Renal pelvis (tissue), 4 donors: ENCODE measurements around the gene ALDH1L1. TPM values are rescaled to one million over a fixed set of nuclear protein-coding genes. Genes with fewer than 3 reads are reported as not detected.

Experiments used
- DNase-seq: peaks from one replicate; pipeline ENCODE4 v3.0.0-alpha.2; 2013
- polyA plus RNA-seq, 3 donors: library from polyadenylated mRNA; unstranded; fragments of 120-200 nt; gene quantifications; one replicate each; pipeline ENCODE4 v1.2.1, GENCODE V29; 2013; ENCODE audit not compliant: insufficient read length in 3 of 3

Gene ALDH1L1
- polyA plus RNA-seq, 3 donors: 42.2 to 56.3 (median 46.2) TPM

GRCh38 chr3:126135406-126136076 lies 44.8 kb downstream of the ALDH1L1 start:
- DNase-seq: no peak

- DNase-seq: no peak
These were observed 45.3 kb downstream of the ALDH1L1 start for GRCh38 chr3:126135071-126135405.

DNA sequence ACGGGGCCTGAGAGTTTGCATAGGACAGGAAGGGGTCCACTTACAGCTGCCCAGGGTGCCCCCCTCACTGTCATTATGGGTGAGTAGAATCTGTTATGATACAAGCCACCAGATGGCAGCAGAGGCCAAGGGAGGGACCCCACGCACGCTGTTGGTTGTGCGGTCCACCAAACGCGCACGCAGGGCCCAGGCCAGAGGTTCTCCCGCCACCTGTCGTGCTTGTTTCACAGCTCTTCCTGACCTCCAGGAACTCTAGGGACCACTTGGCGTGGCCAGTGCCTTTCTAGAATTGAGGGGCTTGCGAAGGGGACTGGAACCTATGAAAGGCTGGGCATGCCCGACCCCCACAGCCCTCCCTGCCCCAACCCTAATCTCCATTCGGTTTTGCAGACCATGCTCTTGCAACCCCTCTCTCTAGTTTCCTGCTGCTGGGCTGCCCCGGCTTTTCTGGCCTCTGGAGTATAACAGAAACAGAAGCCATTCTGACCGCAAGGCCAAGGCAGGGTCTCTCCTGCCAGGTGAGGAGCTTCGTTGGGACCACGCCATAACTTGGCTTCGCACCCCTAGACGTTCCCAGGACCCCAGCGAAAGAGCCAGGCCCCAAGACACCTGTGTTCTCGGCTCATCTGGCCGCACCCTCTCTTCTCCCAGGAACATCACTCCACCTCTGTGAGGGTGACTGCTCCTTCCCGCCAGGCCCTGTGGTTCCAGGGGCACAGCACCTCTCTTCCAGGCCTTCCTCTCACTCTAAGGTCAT lies 46.0 kb downstream of the ALDH1L1 start:
- peak; percentile 57 for DNase-seq

GRCh38 chr3:126133606-126134005 lies 46.8 kb downstream of the ALDH1L1 start:
- DNase-seq: no peak

DNA sequence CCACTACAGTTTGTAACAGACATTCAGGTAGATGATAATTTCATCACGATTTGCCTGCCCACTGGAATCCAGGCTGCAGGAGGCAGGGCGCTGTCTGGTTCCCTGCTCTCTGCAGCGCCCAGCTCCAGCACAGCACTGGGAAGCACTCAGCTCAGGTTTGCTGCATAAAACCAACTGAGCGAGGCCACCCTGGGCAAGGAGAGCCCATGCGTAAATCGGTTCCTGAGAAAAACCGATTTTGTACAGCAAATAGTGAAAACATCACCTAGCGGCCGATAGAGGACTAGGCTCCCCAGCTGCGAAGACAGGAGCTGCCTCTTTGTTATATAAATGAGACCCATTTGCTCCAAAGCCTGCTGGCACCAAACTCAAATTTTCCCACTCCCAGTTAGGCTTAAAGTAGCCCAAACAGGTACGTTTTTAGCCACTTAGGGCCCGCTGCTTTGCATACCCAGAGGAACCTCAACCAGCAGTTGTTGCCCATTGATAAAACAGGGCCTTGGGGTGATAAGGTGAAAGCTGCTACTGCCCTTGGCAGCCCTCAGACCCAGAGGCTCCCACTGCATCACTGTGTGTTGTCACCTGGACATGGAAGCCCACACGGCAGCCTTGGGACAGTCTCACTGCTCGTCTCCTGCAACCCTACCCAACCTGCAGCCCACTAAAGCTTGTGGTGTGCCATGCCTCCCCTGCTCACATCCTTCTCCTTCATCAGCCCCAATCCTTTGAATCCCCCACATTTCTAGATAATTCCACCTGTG lies 47.5 kb downstream of the ALDH1L1 start:
- DNase-seq: peak; percentile 52

GRCh38 chr3:126131881-126132750 lies 48.3 kb downstream of the ALDH1L1 start:
- DNase-seq: no peak

DNA sequence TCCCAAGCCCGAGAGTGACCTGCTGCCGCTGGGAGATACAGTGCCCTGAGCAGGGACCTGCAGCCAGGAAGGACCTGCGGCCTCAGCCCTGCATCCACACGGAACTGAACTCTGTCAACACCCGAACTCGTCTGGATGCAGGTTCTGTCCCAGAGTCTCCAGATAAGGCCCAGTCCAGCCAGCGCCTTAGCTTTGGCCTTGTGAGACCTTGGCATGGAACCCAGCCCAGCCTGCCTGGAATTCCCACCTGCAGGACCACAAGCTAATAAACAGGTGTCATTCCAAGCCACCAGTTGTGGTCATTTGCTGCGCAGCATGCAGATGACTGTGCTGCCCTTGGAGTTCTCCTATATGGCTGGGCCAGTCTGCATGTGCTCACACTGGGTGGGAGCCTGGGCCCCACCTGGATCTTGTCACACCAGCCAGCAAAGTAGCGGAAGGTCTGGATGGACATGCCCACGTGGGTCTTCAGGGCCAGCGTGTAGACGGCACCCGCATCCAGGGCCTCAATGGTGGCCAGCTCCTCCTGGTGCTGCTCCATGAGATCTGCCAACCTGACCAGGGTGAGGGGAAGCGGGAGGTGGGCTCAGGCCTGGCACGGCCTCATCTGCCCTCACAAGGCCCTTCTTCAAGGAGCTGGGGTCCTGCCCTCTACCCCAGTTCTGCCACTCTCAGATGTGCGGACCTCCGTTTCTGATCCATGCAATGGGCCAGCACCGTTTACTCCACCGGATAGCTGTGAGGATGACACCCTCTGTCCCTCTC lies 49.2 kb downstream of the ALDH1L1 start:
- no peak for DNase-seq

DNA sequence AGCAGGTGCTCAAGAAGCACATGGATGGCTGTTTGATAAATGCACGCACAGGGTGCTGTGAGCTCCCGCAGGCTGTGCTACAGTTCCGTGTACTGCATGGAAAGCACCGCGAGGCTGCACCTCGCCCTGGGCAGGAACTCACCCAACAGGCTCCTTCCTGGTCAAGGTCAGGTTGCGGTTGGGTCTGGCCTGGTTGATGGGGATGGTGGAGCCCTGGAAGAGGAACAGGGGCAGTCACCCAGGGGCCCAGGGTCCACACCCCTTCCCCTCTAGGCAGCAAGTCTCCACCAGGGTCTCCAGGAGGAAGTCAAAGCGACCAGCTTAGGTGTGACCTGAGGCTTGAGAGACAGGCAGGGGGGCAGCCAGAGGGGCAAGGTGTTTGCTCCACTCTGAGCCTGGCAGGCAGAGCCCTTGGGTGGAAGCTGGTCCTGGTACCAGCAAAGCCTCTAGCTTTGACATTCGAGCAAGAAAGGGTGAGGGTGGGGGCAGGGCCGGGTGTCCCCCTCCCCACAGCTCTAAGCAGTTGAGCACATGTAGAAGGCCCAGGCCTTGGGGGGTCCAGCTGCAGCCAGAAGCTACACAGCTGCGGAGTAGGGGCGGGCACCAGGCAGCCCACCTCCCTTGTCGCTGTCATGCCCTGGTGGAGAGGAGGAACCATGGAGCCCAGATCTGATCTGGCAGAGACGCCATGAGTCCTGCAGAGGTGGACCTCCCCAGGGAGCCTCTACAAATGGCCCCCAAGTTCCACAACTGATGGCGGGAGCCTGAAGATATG lies 50.1 kb downstream of the ALDH1L1 start:
- no peak for DNase-seq

DNA sequence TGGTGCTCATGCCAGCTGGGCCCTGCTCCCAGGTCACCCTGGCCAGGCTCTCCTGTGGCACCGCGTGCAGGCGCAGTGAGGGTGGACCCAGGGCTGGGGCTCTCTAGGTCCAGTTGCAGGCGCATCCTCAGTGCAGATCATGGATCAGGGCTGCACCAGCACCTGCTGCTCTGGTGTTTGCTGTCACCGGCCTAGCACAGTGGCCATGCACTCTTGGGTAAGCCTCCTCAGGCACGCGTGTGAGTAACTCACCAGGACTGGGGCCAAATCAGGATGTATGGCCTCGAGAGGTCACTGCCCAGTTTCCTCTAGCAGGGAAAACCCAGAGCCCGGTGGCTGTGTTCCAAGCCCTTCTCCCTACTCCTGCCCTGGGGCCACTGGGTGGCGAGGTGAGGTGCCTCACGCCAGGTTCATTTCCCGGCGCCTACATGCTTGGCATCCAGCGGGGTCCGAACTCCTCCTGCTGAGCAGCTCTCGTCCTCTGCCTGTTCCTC lies 50.9 kb downstream of the ALDH1L1 start:
- DNase-seq: no peak

- DNase-seq: no peak
These were observed 51.6 kb downstream of the ALDH1L1 start for GRCh38 chr3:126128504-126129397.

DNA sequence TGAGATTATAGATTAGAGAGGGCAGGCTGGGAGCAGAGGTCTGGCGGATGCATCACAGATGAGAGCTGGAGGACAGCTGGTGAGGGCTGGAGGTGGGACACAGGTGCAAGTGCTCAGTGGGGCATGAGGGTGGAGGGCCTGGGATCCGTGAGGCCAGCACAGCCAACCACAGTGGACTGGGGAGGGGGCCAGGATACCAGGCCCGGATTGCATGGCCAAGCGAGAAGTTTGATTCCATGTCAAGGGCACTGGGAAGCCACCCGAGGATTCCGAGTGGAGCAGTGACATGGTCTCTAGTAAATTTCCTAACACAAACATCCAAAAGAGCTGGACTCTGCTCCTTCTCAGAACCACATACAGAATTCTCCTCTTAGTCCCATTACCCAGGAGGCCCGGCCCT lies 52.5 kb downstream of the ALDH1L1 start:
- no peak for DNase-seq

GRCh38 chr3:126127452-126127851 lies 52.9 kb downstream of the ALDH1L1 start:
- DNase-seq: no peak

- DNase-seq: no peak
These were observed 53.5 kb downstream of the ALDH1L1 start for GRCh38 chr3:126126811-126127431.

DNA sequence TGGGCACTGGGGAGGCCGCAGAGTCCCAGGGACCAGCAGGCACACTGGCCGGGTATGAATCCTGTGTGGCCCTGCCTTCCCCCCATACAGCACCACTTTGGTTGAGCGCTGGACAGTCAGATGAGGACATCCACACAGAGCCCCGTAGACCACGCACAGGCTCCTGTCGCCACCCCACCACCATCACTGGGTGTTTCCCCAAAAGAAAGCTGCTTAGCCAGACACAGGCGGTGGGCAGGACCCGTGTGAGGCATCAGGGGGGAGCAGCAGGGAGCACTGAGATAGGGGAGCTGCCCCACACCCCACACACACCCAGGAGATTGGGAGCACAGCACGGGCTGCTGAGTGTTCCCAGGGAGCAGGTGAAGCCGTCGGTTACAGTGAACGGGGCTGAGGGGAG lies 54.1 kb downstream of the ALDH1L1 start:
- DNase-seq: no peak

DNA sequence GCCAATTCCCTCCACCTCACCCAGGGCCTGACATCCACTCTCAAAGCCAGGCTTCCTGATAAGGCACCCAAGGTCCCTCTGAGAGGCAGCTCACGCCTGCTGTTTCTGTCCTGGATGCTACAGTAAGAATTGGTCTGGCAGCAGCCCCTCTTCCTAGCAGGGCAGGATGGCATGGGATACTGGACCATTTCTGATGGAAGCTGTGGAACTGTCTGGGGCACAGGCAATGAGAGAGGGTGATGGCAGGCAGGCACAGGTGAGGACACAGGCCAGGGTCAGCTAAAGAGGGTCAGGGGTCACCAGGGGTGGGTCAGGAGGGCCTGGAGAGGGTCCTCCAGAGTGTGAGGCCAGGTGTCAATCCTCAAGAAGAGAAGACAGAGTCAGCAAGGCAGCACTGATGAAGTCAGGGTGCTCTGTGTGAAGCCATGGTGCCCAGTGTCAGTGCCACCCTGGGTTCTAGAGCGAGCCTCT lies 54.6 kb downstream of the ALDH1L1 start:
- no peak for DNase-seq

DNA sequence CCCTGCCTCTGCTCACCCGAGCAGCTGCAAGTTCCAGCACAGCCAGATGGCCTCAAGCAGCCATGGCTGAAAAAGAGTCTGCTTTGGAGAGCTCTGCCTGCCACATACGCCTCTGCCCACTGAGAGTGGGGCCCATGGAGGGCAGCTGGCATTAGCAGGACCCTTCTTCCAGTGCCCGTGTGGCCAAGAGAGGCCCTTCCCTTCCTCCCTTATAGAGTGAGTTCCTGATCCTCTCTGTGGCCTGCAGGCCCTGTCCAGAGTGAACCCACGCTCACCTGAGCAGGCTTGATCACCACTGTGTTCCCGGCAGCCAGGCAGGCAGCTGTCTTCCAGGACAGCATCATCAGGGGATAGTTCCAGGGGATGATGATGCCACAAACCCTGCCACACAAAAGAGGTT lies 55.0 kb downstream of the ALDH1L1 start:
- DNase-seq: no peak

DNA sequence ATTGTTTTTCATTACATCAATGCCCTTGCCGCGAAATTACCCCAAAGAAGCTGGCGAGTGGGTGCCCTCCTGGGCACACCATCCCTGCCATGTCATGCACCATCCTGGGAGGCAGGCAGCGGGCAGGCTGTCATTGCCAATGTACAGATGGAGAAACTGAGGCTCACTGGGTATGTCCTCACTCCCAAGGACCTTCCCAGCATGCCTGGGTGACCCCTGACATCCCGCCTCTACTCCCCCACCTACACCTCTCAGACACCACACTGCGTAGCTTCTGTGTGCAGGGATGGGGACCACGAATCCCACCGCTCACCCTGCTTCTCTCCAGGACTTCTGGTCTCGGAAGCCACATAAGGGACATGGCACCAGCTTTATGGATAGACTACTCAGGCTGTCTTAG lies 55.5 kb downstream of the ALDH1L1 start:
- DNase-seq: no peak

DNA sequence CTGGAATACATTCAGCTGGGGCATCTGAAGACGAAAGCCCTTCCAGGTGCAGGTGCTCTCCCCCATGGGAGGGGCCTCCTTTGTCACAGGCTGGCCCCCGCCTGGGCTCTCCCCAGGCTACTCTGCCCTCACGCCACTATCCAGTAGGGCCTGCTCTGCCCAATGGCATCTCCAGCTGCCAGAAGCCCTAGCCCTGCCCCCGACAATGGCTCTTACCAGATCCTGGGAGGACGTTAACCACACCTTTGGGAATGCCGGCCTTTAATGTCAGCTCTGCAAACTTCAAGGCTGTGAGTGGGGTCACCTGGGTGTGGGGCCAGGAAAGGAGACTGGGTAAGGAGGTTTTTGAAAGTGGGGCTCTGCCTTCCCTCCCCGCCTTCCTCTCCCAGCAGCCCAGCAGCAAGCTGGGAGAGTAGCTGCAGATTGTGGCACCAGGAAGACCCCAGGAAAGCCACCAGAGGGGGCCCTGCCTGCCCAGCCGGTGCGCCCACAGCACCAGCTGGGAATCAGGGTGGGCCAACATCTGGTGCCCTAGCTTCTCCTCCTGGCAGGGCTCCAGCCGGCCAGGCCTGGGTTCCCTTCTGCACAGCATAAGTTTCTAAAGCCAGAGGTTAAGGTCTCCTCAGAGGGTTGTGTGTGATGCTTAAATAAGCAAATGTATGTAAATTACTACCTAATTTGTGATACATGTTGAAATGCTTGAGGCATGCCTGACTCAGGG lies 56.1 kb downstream of the ALDH1L1 start:
- no peak for DNase-seq
